ENCODE results near the gene TMEM273. TPM values are rescaled to one million over a fixed set of nuclear protein-coding genes. Genes with fewer than 3 reads are reported as not detected.
A peak's percentile ranks its signal among the peaks of the same experiment; 100 is the strongest.

TMEM273 gene
- total and polyA plus RNA-seq, 10 of the 15 experiments (the other 5 are each of a cell fraction or from before 2014, with no cell fraction given) = 10.3 to 46.3 (median 26.4) TPM

- 22% methylated on average over 3 of the region's 3 CpGs for WGBS (ENCODE audit: insufficient coverage, insufficient replicate concordance, low lambda C conversion rate, missing lambda C conversion rate)
- no peak overlapping the region for H2AFZ ChIP-seq (ENCODE audit: control insufficient read depth, low read depth, low read length)
- H3K9ac ChIP-seq (ENCODE audit: control insufficient read depth, insufficient read depth, low read length) = no peak overlapping the region
- intact Hi-C loops (cut with micrococcal nuclease; ENCODE audit: unreplicated experiment) = no loop called here
- H3K27ac ChIP-seq (ENCODE audit: control insufficient read depth, insufficient read depth) = no peak overlapping the region
- H3K4me2 ChIP-seq (ENCODE audit: control insufficient read depth, insufficient read depth) = no peak overlapping the region
- FAIRE-seq (no peak), ATAC-seq (peak; percentile 83), DNase-seq (ENCODE audit: low read depth, low spot score) (no peak)
- H3K4me3 ChIP-seq = no peak overlapping the region
- no TSS peak for BruUV-seq (replicated peaks)
- H4K20me1 ChIP-seq (ENCODE audit: control insufficient read depth, insufficient read depth) = no peaks in the 10 kb centered on the region
- H3K36me3 ChIP-seq (ENCODE audit: control insufficient read depth in 2 of 2, insufficient read depth in 2 of 2, low read length in 1 of 2) = no peaks in the 10 kb centered on the region
- no peaks in the 10 kb centered on the region for H3K9me3 ChIP-seq (replicated peaks; ENCODE audit: control insufficient read depth, insufficient read depth, low read length)
- H3K79me2 ChIP-seq (ENCODE audit: control insufficient read depth, insufficient read depth, low read length) = no peaks in the 10 kb centered on the region
- ChIA-PET CTCF (interaction anchor here (0.5 to 2.5 kb wide), 5 partner anchors 11 to 163 kb away, joined by 3 to 9 read pairs (median 4); no protein-coding TSS in a partner anchor), RAD21 (ENCODE audit: unreplicated experiment) (no interaction called here), SMC1A (ENCODE audit: uncharacterized antibody, unreplicated experiment) (interaction anchor here (0.7 to 1.9 kb wide), 9 partner anchors 12 to 782 kb away, joined by 3 to 8 read pairs (median 3); no protein-coding TSS in a partner anchor), POLR2A (no interaction called here)
- peaks cover 0 to 4% of the 10 kb centered on the region in 2 experiments; a peak in 1 of 4 replicates for H3K27me3 ChIP-seq (replicated peaks in 1 of 2; ENCODE audit: control insufficient read depth in 2 of 2, insufficient read depth in 2 of 2, low read length in 1 of 2)
- in situ Hi-C loops (cut with MboI) = no loop called here
- no peak for TF ChIP-seq LARP7 (IDR thresholded peaks at IDR 0.05)
- no peak for TF ChIP-seq ELK1 (IDR thresholded peaks at IDR 0.05; ENCODE audit: low read depth, low read length)
- no peak for TF ChIP-seq NFIC (IDR thresholded peaks at IDR 0.05; ENCODE audit: low read depth, low read length)
- no peak for TF ChIP-seq FOS (IDR thresholded peaks at IDR 0.05; ENCODE audit: borderline replicate concordance, extremely low read depth, insufficient read length)
- TF ChIP-seq STAT3 (IDR thresholded peaks at IDR 0.05; ENCODE audit: low read depth, low read length) = no peak
- peak; percentile 88 for TF ChIP-seq ZNF24 (IDR thresholded peaks at IDR 0.05)
- 0 out of 2 replicates have a peak, but pooled peaks have one; percentile 12 for TF ChIP-seq MTA2 (IDR thresholded peaks at IDR 0.05; ENCODE audit: low read depth)
- 0 out of 2 replicates have a peak, but pooled peaks have one; percentile 33 for TF ChIP-seq RUNX3 (IDR thresholded peaks at IDR 0.05; ENCODE audit: low read length)
- TF ChIP-seq JUNB (IDR thresholded peaks at IDR 0.05) = peak; percentile 52; the same call in 1 of the 2 replicates
- H3K4me1 ChIP-seq (ENCODE audit: control insufficient read depth, insufficient read depth, low read length) = no peaks in the 10 kb centered on the region
Observed at GRCh38 chr10:49207113-49207512, 18.9 kb upstream of the TMEM273 start.

Measured in GM12878 (cell line).